Peyer's patch (tissue), 4 donors: ENCODE data around the gene FYB1. TPM values are rescaled to one million over a fixed set of nuclear protein-coding genes. Genes with fewer than 3 reads are reported as not detected.
A peak's percentile ranks its signal among the peaks of the same experiment; 100 is the strongest.
"Not testable (repeated sequence)": the region's sequence is repeated elsewhere in the genome, so short reads cannot be mapped to it uniquely, and the experiment has no call there.

Experiments
- DNase-seq, 3 donors: peaks; one replicate each; pipeline ENCODE4 v3.0.0-alpha.2; 2017 to 2019
- H3K27ac ChIP-seq, 4 donors: fragments of 200-600 bp; sonication (generic); one replicate each; pipeline ENCODE4 v1.5.1; 2016 to 2019
- H3K27me3 ChIP-seq, 2 donors: fragments of 200-600 bp; sonication (generic); one replicate each; pipeline ENCODE4 v1.5.1; 2019
- H3K36me3 ChIP-seq, 3 donors: fragments of 200-600 bp; sonication (generic); one replicate each; pipeline ENCODE4 v1.5.1; 2016 to 2019
- H3K4me1 ChIP-seq, 4 donors: fragments of 200-600 bp; sonication (generic); one replicate each; pipeline ENCODE4 v1.5.1; 2016 to 2019
- H3K4me3 ChIP-seq, 4 donors: fragments of 200-600 bp; sonication (generic); 1 replicate in 3 of 4; 2 replicates in 1 of 4; pipeline ENCODE4 v1.5.1; 2016 to 2019; ENCODE audit warnings: mild to moderate bottlenecking in 1 of 4
- H3K9me3 ChIP-seq, 4 donors: fragments of 200-600 bp; sonication (generic); one replicate each; pipeline ENCODE4 v1.5.1; 2016 to 2019; ENCODE audit warnings: mild to moderate bottlenecking in 1 of 4
- CTCF ChIP-seq, 6 experiments: fragments of 450-650 bp in 4 of 6; fragments of 200-600 bp in 2 of 6; sonication (generic) in 1 of 6; IDR thresholded peaks; one replicate each; pipeline ENCODE4 v1.5.1; 2017 to 2019; ENCODE audit warnings: antibody characterized with exemption in 6 of 6, mild to moderate bottlenecking in 3 of 6, moderate library complexity in 1 of 6
- POLR2A ChIP-seq, 2 donors: fragments of 450-650 bp; IDR thresholded peaks; one replicate each; pipeline ENCODE4 v1.5.1; 2017; ENCODE audit warnings: antibody characterized with exemption in 2 of 2, mild to moderate bottlenecking in 2 of 2, moderate library complexity in 2 of 2
- total RNA-seq, 4 donors: library from RNA; depleted of rRNA; stranded (reverse); fragments of >200 nt; gene quantifications; one replicate each; pipeline ENCODE4 v1.1.0, GENCODE V29; 2016

FYB1 gene
- total RNA-seq, 4 donors from 2014 or later = 12.1 to 184 (median 17.6) TPM

GRCh38 chr5:39186722-39187539 is 32.4 kb downstream of the FYB1 start:
- H3K4me1 ChIP-seq = peaks cover 0 to 5% (median 2%) of the 10 kb centered on the region in 4 donors
- H3K9me3 ChIP-seq = no peaks in the 10 kb centered on the region
- H3K36me3 ChIP-seq = no peaks in the 10 kb centered on the region
- no peak for DNase-seq
- TF ChIP-seq POLR2A (IDR thresholded peaks at IDR 0.05) (no peak), CTCF (IDR thresholded peaks at IDR 0.05) (no peak)
- H3K4me3 ChIP-seq = no peak overlapping the region
- no peaks in the 10 kb centered on the region for H3K27me3 ChIP-seq
- H3K27ac ChIP-seq = peak overlapping the region; percentile 17 to 70 (median 40)

- DNase-seq = no peak
- TF ChIP-seq CTCF (IDR thresholded peaks at IDR 0.05) (no peak), POLR2A (IDR thresholded peaks at IDR 0.05) (no peak)
- no peaks in the 10 kb centered on the region for H3K36me3 ChIP-seq
- peak overlapping the region; percentile 8 to 70 (median 20) for H3K27ac ChIP-seq
- H3K27me3 ChIP-seq = no peaks in the 10 kb centered on the region
- peak overlapping the region in 1 of 4 donors; percentile 12 for H3K4me3 ChIP-seq
- no peaks in the 10 kb centered on the region for H3K9me3 ChIP-seq
- H3K4me1 ChIP-seq = peaks cover 0 to 5% (median 2%) of the 10 kb centered on the region in 4 donors
These were observed 33.1 kb downstream of the FYB1 start for GRCh38 chr5:39186289-39186688.

- no peak for DNase-seq
- peak overlapping the region; percentile 8 to 70 (median 20) for H3K27ac ChIP-seq
- no peak for TF ChIP-seq CTCF (IDR thresholded peaks at IDR 0.05)
- TF ChIP-seq POLR2A (IDR thresholded peaks at IDR 0.05) = no peak
These were observed 33.6 kb downstream of the FYB1 start for GRCh38 chr5:39185761-39186160.

GRCh38 chr5:39179561-39179960 is 39.8 kb downstream of the FYB1 start:
- H3K27ac ChIP-seq = peak overlapping the region in 3 of 4 donors; percentile 4 to 68 (median 35)
- H3K36me3 ChIP-seq = not testable (repeated sequence)

More at GRCh38 chr5:39185761-39186160, 33.6 kb downstream of the FYB1 start:
- Histone ChIP-seq H3K9me3 (no peaks in the 10 kb centered on the region), H3K27me3 (no peaks in the 10 kb centered on the region), H3K4me3 (peak overlapping the region in 1 of 4 donors; percentile 12), H3K36me3 (no peaks in the 10 kb centered on the region), H3K4me1 (peaks cover 0 to 5% (median 2%) of the 10 kb centered on the region in 4 donors)

GRCh38 chr5:39178861-39179260 is 40.5 kb downstream of the FYB1 start:
- H3K4me3 ChIP-seq = no peak overlapping the region
- DNase-seq = no peak
- H3K36me3 ChIP-seq = no peaks in the 10 kb centered on the region
- peak overlapping the region; percentile 4 to 68 (median 24) for H3K27ac ChIP-seq
- H3K4me1 ChIP-seq = no peaks in the 10 kb centered on the region
- TF ChIP-seq POLR2A (IDR thresholded peaks at IDR 0.05) = no peak
- TF ChIP-seq CTCF (IDR thresholded peaks at IDR 0.05) = no peak
- H3K9me3 ChIP-seq = no peaks in the 10 kb centered on the region
- H3K27me3 ChIP-seq = no peaks in the 10 kb centered on the region

More at GRCh38 chr5:39179561-39179960, 39.8 kb downstream of the FYB1 start:
- H3K4me3 ChIP-seq, H3K27me3 ChIP-seq, DNase-seq, H3K4me1 ChIP-seq, H3K9me3 ChIP-seq: not testable (repeated sequence)

GRCh38 chr5:39178171-39178570 is 41.2 kb downstream of the FYB1 start:
- TF ChIP-seq POLR2A (IDR thresholded peaks at IDR 0.05) = no peak
- no peak for TF ChIP-seq CTCF (IDR thresholded peaks at IDR 0.05)
- Histone ChIP-seq H3K4me1 (no peaks in the 10 kb centered on the region), H3K27me3 (no peaks in the 10 kb centered on the region), H3K36me3 (no peaks in the 10 kb centered on the region), H3K27ac (peak overlapping the region in 2 of 4 donors; percentile 0 to 68), H3K9me3 (no peaks in the 10 kb centered on the region), H3K4me3 (no peak overlapping the region)
- no peak for DNase-seq
